Activated gamma-delta T cell treated with Interleukin-2 at 50 U/mL for 16 hours (primary cell): ENCODE results near the gene SF1.

Experiments
- DNase-seq: peaks from one replicate; pipeline ENCODE4 v3.0.0-alpha.2; 2020

The SF1 gene

DNA sequence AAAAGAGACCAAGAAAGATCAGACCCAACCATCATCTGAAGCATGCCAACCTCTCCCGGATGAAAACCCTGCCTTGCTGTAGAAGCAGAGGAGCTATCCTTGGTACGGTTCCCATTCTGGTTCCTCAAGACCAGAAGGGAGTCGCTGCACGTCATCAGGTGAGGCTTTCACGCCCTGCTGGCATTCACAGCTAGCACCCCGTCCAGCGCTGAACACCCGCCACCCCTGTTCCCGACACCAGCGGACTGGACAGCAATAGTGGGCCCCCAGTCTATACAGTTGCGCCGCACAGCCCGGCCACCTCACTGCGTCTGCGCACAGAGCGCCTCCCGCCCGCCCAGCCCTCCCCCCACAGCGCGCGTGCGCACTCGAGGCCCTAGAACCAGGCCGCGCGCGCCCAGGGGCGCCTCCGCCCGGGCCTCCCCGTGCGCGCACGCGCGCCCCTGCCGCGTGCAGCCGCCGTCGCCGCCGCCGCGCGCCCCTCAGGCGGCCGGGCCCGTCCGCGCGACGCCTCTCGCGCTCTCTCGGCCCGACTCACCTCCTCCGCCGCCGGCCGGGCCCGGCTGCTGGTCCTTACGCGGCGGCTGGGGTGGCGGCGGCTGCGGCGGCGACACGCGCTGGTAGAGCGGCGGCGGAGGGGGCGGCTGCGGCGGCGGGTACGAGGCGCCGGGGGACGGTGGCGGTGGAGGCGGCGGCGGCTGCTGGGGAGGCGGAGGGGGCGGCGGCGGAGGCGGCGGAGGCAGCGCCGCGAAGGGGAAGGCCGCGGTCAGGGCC, 706 bp downstream of the SF1 start:
- DNase-seq, result peak; percentile 81

DNA sequence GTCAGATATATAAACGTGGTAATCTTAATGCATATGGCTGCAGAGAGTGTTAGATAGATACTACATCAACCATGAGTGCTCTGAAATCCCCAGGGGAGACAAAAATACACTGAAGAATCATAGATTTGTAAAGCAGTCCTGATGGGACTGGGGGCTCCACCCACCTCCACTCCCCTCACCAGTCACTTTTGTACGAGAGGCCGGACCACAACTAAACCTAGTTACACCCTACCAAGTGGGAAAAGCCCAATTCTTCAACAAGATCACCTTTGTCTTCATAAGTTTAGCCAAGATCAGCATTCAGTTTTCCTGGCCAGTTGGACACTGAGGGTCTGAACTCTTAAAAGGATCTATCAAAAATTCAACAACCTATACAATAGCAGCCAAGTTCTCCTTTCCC, 1.5 kb downstream of the SF1 start:
- no peak for DNase-seq

DNA sequence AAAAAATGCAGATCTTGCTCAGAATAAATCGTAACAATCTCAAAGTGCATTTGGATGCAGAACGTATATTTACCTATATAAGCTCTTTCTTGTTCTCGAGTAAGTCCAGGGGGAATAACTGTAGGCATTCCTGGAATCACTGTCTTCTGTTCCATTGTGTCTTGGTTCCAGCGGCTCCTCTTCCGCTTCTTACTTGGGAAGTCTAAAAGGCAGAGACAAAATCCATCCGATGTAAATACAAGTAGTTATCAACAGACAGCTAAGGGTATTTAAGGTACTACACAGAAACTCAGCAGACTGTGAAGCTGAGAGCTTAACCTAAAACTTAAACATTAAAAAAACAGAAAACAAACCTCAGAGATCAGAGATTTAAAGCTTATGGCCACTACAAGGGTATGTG, 1.9 kb downstream of the SF1 start:
- DNase-seq, result no peak

DNA sequence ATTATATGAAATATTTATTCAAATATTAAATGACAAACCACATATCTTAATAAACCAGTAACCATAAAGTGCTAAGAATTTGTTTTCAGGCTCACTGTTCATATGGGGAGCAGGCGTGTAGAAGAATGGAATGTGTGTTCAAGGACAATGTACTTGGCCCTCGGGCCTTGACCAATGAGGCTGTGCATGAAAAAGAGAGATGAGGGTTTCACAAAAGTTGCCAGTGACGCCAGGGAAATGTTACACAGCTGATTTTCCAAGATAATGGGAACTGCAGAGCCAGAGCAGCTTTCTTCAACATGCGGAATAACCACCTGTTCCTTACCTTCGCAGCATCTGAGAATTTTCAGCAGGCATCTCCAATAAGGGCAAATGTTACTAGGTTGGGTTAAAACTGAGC, 4.2 kb downstream of the SF1 start:
- no peak for DNase-seq

DNA sequence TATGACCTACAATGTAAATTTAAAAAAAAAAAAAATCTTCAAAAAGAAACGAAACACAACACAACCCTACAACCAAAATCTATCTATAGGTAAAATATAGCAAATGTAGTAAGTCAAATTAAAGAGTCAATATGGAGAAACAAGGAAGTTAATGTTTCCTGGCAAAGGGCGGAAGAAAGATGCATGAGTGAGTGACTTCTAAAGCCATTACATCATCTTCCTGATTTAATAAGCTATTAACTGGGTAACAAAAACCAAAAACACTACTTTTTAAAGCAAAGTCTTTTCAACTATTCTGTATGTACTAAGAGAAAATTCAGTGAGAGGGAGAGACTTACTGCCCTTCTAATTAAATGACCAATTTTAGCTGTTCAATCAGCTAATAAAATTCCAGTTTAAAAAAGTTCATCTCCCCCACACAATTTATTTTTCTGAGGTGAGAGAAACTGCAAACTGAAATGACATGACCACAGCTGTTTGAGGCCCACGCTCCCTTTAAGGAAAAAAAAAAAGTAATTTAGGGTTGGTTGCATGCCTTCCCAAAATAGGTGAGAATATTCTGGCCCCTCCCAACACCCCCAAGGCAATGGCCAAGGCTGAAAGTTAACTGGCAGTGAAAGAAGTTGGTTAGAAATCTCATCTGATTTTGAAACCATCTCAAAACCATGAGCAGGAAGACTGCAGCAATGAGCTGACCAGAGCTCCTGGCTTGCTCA, 5.9 kb downstream of the SF1 start:
- no peak for DNase-seq

DNA sequence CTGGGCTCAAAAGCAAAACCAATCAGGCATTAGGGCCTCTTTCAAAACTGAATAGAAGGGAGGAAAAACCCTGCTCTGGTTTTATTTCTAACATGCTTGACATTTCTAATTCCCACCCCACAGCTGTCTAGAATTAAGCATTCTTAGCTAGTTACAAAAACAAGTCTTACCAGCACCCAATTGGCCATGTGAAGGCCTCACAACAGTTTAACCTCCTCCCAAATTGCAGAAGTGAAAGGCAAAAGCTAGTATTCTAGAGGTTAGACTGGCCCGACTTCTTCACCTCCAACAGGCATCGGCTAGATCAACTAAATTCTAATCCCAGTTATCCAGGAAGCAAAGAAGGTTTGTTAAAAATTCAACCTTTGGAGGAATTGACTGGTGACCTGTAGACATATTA, 6.5 kb downstream of the SF1 start:
- no peak for DNase-seq

DNA sequence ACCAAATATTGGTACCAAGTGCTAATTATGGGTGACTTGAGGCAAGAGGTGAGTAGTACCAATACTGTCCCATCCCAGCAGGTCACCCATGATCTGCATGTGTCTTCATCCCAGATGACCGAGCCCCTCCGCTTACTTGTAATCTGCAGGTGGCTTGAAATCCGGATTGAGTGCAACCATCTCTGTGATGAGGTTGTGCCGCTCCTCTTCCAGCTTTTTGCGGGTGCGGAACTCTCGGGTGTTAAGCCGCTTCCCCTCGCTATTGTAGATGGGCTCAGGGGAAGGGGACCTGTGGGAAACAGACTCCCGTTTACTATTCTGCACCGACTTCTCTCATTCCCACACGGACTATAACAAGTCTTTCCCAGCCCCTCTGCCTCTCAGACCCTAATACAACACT, 8.2 kb downstream of the SF1 start:
- no peak for DNase-seq

DNA sequence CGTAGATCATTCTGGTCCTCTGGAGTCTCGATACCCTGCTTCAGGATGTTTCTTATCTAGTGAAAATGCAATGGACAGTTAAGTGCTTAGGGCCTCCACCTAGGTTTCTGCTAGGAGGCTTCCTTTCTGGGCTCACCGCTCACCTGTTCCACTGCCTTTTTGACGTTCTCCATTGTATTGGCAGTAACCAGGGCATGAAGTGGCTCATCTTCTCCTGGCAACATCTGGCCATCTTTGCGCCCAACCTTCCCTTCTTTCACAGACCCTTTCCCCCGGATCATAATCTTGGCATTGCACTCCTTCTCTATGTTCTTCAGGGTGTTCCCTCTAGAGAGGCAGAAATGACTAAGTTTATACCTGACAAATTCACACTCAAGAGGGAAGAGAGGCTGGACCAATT, 9.1 kb downstream of the SF1 start:
- no peak for DNase-seq

DNA sequence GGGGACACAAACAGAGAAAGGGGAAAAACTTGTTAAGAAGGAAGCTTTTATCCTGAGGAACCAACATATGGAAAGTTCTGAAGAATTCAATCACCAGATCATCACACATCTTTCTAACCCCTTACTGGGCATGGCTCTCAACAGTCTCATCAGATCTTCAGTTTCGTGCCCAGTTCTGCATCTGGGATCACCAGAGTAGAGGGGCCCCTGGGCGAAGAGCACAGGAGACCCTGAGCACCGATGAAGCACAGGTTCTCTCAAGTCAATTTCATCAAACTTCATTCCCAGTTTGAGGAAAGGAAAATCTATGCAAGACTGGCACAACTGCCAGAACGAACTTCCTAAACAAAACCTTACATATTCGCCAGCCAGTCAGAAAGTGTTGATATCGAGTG, 10.0 kb downstream of the SF1 start:
- DNase-seq, result no peak

DNA sequence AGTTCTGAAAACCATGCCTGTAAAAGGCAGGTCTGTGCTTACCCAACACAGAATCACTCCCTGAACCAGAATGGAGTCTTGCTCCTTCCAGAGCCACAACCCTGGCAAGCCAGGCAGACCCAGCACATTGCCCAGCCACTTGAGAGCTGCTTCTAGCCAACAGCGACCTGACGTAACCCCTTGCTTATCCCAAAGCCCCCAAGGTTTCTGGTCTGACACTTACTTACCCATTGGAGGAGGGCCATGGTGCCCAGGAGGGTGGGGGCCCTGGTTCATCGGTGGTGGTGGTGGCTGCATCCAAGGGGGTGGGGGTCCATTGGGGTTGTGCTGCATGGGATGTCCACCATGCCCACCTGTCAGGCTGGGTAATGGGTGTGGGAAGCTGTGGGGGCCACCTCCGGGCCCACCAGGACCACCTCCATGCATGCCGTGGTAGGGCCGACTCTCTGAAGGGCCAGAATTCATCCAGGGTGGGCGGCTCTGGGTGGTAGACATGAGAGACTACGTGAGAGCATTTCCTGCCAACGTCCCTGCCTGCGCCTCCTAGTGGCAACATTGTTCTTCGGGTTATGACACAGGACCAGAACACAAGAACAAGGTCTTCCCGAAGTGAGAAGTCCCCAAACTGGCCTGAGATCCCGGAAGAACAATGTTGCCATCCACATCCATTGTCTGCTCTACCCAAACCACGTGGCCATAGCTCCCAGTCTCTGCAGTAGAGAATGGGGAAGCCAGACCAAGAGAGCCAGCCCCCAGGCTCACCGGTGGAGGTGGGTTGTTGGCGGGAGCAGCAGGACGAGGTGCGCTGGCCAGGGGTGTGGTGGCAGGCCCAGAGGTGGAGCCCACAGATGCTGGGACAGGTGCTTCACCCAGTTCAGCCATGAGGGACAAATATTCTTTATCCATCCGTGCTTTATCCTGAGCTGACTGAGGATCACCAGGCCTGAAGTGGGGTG, 10.7 kb downstream of the SF1 start:
- DNase-seq, result peak; percentile 91

DNA sequence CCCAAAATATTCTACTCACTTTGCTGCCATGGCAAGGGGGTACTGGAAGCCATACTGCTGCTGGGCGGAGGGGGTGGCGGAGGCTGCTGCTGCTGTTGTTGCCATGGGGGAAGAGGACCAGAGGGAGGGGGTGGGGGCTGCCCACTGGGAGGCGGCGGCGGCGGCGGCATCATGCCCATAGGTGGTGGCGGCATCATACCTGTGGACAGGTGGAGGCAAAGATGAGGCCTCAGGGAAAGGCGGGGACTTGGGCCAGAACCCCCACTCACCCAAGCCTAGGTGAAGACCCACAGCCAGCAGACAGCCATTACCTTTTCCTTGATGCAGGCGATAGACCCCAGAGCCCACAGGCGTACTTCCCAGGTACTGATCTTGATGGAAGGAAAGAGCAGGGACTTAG, 11.5 kb downstream of the SF1 start:
- DNase-seq, result no peak

DNA sequence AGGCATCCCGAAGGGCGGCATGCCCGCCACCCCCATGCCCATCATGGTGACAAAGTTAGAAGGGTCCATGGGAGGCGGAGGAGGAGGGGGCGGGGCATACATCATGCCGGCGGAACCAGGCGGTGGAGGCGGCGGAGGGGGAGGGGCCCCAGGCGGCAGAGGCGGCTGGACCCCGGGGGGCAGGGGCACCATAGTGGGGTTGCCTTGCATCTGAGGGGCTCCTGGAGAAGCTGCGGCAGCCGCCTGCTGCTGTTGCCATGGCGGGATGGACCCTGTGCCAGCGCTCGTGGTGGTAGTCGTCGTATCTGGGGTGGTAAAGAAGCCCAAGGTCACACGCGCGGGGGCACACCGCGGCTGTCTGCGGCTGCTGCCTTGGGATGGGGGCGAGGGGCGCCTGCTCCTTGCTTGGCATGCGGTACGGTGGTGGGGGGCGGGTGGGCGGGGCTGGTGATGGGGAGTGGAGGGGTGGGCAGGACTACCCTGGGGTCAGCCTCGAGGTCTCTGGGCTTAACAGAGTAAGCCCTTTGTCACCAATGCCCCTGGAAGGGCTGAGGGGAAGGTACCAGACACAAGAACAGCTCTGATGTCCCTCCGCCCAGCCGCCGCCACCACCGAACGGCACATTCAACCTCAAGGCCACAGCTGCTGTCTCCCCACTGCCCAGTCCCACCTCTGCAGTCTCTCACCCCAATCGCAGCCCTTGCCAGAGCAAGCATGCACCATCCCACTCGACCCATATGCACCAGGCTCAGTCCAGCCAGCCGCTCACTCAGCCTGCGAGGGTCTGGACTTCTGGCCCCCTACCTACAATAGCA, 12.3 kb downstream of the SF1 start:
- DNase-seq, result peak; percentile 8

DNA sequence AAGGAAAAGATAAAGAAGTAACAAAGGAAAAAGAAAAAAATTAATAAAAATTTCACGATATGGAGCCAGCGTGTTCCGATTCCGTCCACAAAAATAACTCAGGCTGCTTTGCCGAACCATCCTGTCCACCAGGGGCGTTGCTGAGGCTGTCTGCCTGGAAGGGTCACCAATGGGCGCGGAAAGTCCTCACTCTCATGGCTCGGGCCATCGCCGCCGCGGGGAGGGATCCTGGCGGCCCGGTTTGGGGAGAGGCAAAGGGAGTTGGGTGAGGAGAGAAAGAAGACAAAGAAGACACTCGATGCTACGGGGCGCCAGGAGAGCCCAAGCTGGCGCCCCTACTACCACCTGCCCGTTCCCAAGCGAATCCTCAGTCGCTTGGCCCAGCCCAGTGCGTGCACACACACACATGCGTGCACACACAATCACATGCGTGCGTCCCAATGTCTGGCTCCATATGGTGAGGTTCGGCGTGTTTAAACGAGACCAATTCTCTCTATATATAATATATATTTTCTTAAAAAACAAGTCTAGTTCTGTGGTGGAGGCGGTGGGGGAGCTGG, 13.0 kb downstream of the SF1 start:
- DNase-seq, result peak; percentile 2

DNA sequence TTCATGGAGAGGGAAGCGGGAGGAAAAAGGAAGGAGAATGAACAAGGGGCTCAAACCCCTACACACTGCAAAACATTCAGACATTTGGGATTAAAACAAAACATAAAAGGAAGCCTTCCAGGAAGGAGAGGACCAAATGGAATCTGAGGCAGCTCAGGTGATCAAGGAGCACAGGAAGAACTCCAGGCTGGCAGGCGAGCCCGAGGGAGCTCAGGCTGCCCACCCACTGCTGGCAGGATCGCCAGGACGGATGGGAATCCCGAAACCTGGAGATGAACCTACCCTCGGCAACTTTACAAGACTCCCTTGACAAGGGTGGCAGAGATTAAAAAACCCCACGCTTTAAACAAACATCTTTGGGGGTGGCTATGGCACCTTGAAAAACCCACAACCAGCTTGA, 13.6 kb downstream of the SF1 start:
- no peak for DNase-seq

DNA sequence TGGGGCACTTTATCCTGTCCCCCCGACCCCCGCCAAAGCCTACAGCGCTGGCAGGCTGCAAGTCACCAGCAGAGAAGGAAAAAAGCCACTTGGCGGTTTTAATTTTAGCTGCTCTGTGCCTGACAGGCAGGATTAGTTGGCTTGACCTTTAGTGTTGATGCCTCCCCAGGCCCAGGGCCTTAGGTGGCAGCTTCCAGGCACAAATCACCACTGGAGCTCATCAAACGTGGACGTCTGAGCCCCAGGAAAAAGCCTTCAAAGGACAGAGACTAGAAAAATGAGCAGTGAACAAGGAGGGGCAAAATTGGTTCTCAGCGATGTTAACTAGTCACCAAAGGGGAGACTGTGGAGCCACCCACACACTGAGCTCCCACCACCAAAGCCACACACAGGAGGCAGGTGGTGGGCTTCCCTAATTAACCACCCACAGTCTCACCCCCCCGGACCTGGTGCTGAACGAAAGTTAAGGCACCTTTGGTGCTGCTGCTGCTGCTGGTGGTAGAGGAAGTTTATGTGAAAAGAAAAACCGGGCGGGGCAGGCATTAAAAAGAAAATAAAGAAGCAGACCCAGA, 14.2 kb downstream of the SF1 start:
- DNase-seq, result peak; percentile 79

DNA sequence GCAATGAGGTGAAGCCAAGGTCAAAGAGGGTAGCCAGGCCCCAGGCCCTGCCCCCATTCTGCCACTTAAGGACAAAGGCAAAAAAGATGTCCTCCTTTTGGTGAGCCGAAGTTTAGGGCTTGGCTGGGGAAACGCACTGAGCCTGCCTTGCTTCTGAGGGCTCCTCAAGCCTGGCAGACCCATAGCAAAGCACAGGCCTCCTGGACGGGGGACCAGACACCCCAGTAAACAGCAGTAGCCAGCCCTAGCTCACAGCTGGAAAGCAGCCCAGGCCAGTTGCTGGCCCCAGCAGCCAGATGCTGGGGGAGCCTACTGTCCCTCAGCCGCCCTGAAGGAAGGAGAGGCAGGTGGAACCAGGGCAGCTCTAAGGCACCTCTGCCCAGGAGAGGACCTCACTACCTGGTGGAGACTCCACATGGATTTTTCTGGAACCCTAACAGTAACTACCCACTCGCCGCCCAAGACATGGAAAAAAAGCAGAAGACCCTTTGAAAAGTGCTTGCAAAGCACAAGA, 14.8 kb downstream of the SF1 start:
- no peak for DNase-seq

DNA sequence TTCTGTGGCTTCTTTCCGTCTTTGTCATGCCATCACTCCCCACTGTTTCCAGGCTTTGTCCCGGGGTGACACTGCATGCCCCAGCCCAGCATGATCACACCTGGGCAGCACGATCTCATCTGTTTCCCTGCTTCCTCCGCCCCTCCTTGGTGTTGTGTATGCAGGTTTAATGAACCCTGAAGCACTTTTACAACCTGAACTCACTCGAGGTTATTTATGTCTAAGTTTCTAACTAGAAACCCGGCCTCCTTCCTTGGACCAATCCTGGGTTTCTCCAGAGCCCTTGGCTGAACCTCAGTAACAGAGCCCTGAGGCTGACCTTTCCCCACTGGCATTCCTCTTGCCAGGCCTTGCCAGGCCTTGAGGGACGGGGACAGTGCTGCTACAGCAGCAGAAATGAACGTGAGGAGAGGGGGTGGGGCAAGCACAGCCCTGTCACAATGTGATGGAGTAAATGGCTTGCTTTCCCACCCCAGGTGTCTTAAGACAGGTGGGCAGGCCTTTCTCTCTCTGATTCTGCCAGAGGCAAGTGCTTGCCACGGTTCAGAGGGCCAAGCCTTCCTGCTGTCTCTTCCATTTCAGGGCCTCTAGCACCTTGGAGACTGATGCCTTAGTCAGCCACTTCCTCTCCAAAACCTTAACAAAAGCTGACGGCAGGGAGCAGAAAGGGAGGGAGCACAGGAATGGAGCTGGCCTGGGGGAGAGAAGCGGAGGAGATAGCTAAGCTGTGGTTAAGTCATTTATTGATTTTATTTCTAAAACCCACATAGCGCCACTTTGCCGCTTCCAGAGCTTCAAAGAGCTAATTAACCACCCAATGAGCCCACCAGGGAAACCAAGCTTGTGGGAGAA, 15.4 kb downstream of the SF1 start:
- no peak for DNase-seq

DNA sequence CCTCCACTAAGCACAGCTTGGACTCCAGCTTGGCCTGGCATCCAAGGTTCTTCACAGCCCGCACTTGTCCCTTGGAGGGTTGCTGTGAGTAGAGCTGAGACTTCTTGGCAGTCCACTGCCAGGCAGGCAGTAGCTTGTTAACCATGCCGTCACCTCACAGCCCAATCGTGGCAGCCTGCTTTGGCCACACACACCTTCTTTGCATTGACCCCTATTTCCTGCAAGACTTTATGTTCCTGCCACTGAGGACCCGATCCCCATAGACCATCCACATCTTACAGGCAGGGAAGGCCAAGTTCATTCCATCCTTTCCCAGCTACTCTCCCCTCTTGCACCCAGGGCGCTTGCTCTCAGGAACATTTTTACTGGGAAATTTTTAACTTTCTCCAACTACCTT, 16.1 kb downstream of the SF1 start:
- DNase-seq, result no peak

DNA sequence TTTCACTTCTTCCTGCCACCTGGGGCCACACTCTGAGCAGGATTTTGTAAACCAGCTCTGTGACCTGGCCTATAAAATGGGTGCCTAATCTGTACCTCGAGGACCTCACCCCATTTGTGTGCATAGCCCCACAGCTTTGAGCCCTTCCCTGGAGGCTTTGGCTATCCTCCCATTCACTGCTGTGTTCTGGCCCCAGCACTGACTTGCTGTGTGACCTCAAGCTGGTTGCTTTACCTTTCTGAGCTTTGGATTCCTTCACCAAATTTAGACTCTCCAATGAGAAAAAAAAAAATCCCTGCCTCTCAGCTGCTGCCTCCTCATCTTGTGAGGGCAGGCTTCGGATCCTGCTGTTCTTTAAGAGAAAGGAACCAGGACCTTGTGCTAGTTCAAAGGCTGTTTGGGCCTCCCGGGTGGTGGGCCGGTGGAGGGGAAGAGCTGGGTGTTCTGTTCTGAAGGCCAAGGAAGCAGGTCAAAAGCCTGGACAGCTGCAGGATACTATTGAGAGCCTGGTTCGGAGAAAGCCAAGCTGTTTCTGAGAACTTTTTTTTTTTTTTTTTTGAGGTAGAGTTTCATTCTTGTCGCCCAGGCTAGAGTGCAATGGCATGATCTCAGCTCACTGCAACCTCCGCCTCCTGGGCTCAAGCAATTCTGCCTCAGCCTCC, 17.5 kb downstream of the SF1 start:
- DNase-seq, result no peak
